ENCODE measurements around the gene DNAJC3.

GRCh38 chr13:95771905-95772304, 95.0 kb downstream of the DNAJC3 start:
- no peak for TF ChIP-seq ZSCAN30 (CRISPR knock-in tag; IDR thresholded peaks at IDR 0.05)
- TF ChIP-seq, protein P1, sequence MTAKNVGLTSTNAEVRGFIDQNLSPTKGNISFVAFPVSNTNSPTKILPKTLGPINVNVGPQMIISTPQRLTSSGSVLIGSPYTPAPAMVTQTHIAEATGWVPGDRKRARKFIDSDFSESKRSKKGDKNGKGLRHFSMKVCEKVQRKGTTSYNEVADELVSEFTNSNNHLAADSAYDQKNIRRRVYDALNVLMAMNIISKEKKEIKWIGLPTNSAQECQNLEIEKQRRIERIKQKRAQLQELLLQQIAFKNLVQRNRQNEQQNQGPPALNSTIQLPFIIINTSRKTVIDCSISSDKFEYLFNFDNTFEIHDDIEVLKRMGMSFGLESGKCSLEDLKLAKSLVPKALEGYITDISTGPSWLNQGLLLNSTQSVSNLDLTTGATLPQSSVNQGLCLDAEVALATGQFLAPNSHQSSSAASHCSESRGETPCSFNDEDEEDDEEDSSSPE (CRISPR knock-in tag; IDR thresholded peaks at IDR 0.05) = no peak
- no peak for TF ChIP-seq CTCF (CRISPR knock-in tag; IDR thresholded peaks at IDR 0.05)
- TF ChIP-seq ZNF274 (CRISPR knock-in tag; IDR thresholded peaks at IDR 0.05) = no peak
- no peak for TF ChIP-seq SMAD3 (CRISPR knock-in tag; IDR thresholded peaks at IDR 0.05)
